NCI-H82 treated with DMSO at 0.1 percent for 48 hours (cell line): ENCODE measurements around the gene ZNF770.

Experiments
- DNase-seq: peaks from one replicate; lab custom pipeline; 2025; ENCODE audit not compliant: unreplicated experiment; lab: John Stamatoyannopoulos, UW

The ZNF770 gene, protein sequence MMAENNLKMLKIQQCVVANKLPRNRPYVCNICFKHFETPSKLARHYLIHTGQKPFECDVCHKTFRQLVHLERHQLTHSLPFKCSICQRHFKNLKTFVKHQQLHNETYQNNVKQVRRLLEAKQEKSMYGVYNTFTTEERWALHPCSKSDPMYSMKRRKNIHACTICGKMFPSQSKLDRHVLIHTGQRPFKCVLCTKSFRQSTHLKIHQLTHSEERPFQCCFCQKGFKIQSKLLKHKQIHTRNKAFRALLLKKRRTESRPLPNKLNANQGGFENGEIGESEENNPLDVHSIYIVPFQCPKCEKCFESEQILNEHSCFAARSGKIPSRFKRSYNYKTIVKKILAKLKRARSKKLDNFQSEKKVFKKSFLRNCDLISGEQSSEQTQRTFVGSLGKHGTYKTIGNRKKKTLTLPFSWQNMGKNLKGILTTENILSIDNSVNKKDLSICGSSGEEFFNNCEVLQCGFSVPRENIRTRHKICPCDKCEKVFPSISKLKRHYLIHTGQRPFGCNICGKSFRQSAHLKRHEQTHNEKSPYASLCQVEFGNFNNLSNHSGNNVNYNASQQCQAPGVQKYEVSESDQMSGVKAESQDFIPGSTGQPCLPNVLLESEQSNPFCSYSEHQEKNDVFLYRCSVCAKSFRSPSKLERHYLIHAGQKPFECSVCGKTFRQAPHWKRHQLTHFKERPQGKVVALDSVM

DNA sequence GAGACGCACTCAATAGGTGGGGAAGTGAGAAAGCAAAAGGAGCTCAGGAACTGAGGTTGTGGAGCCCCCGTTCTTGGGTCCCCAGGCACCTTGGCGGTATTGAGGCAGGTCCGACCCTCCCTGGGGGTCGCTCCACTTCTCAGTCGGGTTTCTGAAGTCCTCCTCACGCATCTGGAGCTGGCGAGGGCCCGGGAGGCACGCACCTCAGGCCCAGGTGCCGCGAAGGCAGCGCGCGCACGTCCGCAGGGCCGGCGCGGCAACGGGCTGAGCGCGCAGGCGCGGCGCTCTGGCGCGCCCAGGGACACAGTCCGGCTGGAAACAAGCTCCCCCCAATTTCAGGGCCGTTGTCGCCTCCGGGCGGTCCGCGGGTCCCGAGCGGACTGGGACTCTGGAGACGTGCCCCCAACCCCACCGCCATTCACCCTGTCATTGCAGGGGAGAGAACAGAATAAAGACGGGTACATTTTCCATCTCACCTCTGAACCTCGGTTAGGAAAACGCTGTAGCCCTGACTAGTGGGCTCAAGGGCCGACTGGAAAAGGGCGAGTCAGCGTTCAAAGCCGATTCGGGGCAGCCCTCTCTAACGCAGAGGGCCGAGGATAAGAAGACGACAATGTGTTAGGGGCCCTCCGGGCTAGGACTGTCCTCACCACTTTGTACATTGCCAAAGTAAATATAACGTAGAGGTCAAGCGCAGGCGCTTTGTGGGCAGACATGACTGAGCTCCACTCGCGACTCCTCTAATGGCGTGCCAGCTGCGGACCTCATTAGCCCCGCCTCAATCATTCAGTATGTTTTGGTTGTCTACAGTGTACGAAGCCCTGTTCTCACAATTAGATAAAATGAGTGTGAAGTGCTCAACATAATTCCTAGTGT lies at the start of gene ZNF770:
Gene ZNF770 (minus strand): TSS at position 261 of the 876 bp plus-strand sequence. CDS start 4,853 bp downstream, outside the sequence.
- peak; percentile 26 for DNase-seq

- DNase-seq: no peak
These were observed 40.3 kb upstream of the ZNF770 start for GRCh38 chr15:35028235-35028984.

DNA sequence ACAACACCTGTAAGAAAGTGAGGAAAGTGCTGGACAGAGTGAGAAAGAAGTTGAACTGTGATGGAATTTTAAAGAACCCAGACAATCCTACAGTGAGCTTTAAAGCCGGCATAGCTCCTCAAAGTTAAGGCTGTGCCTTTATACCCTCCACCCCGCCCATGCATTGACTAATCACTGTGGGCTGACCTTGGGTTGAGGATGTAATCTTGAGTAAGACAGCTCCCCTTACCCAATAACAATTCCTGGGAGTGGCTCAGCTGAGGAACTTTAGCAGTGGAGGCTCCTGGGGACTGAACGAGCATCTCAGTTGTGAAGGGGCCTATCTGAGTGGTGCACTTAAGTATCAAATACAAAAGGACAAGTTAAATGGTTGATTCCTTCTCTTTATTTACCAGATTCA lies 35.7 kb upstream of the ZNF770 start:
- no peak for DNase-seq

DNA sequence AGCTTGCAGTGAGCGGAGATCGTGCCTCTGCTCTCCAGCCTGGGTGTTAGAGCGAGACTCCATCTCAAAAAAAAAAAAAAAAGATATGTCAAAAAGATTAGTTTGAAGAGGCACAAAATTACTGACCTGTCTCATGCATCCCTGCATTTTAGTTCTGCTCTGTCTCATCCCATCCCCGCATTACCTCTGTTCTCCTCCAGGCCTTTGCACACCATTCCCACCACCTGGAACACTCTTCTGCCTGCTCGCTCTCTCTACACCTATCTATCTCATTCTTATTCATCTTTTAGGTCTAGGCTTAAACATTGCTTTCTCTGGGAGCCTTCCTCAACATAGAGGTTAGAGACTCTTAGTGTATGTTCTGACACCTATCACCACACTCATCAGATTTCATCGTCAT lies 32.9 kb upstream of the ZNF770 start:
- DNase-seq: no peak

DNA sequence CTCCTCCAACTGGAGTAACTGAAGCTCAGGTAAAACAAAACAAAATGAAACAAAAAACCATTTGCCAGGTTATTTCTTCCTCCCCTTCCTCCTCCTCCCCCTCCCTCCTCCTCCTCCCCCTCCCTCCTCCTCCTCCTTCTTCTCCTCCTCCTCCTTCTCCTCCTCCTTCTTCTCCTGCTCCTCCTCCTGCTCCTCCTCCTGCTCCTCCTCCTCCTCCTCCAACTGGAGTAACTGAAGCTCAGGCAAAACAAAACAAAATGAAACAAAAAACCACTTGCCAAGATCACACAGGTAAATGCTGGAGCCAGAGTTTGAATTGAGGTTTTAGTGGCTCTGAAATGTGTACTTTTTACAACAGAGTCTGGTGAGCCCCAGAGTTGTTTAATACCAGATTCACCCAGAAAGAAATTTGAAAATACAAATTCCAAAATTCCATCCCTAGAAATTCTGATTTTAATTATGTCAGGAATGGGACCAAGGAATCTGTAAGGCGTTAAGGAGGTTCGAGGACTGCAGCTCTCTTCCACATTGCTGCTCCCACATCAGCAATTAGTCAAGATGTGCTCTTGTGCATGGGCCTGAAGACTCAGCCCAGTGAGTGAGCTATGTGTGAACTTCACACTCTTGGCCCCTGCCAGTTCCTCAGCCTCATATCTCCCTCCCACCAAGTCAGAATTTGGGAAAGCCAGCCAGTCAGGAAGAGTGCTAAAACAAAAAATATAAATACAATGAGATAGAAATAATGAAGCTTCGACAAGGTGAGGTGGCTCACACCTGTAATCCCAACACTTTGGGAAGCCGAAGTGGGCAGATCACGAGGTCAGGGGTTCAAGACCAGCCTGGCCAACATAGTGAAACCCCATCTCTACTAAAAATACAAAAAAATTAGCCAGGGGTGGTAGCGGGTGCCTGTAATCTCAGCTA lies 31.6 kb upstream of the ZNF770 start:
- no peak for DNase-seq

DNA sequence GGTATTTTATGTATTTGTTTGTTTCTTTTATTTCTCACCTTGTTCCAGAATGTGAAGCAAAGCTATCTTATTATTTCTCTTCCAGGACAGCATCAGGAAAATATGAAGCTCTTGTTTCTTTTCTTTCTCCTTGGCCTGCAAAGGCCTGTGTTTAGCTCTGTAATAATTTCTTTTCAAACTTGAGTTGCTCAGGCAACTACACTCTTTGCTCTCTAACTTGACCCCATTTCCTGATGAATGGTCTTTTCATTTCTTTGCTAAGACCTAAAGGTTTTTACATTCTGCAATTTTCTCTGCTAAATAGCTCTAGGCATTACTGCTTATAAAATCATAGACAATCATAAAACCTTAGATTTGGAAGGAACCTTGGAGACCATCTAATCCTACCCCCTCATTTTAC lies 26.2 kb upstream of the ZNF770 start:
- DNase-seq: no peak

GRCh38 chr15:35013370-35013769 lies 25.3 kb upstream of the ZNF770 start:
- no peak for DNase-seq

- DNase-seq: no peak
These were observed 19.3 kb upstream of the ZNF770 start for GRCh38 chr15:35007397-35007796.

- DNase-seq: no peak
These were observed 17.8 kb upstream of the ZNF770 start for GRCh38 chr15:35005933-35006332.

GRCh38 chr15:35003928-35004327 lies 15.8 kb upstream of the ZNF770 start:
- no peak for DNase-seq

DNA sequence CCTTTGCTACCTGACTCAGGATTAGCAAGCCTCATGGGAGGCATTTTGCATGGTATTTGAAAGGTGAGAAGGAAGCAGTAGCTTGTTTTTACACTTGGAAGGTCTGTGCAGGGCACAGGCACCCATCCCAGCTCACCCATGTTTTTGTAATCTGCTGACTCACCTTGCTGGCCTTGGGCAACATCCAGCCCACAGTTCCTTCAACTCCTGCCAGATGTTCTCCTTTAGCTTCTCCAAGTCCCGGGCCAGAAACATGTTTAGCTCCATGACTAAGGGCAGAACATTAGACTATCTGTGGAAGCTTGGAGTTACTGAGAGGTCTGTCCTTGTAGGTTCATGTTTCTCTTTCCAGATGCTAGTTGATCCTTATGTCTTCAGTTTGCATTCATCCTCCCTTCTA lies 12.4 kb upstream of the ZNF770 start:
- no peak for DNase-seq

- DNase-seq: no peak
These were observed 11.8 kb upstream of the ZNF770 start for GRCh38 chr15:34999906-35000305.

GRCh38 chr15:34994925-34995324 lies 6.8 kb upstream of the ZNF770 start:
- no peak for DNase-seq

GRCh38 chr15:34993877-34994276 lies 5.8 kb upstream of the ZNF770 start:
- DNase-seq: no peak

- no peak for DNase-seq
These were observed 5.3 kb upstream of the ZNF770 start for GRCh38 chr15:34993412-34993811.

DNA sequence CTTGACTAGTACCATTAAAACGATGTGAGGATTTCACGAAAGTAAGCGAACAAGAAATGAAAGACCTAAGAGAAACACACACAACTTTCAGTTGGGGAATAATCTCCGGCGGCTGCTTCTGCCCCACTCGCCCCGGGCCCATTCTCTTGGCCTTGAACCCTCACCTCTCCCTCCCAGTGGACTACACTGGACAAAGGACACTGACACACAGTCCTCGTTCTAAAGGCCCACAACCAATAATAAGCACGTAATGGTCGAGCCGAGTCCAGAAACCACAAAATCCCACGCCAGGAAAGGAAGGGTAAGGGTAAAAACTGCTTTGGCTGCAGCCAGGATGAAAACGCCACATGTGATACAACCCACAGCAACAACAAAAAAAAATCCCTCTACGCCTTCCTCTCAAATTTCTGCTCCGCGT lies 469 bp downstream of the ZNF770 start:
- DNase-seq: no peak

DNA sequence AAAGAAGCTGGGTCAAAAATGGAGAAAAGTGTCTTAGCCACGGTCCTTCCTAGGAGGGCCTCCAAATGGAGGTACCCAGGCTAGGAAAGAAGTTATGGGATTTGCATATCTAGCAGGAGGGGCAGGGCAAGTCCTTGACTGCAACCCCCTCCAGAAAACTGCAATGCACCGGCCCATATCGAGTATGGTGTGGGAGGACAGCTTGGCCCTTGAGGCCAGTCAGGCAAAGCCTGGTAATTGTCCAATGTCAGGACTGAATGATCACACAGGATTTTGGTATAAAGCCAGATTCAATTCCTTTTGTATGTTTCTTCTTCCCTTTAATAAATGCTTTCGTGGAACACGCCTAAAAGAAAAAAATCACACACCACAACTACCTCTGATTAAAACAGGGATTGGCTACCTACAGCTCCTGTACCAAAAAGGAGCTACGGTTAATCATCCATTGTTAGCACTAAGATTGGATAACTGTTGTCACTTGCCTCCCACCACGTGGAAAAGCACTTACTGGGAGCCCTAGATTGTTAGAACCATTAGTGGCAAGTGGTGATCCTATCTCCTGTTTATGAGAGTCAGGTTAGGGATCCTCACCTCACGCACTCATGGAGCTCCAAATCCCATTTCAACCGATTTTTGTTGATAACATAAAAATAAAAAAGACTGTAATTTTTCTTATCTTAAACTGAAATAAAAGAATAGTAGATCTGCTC lies 1.2 kb downstream of the ZNF770 start:
- no peak for DNase-seq

DNA sequence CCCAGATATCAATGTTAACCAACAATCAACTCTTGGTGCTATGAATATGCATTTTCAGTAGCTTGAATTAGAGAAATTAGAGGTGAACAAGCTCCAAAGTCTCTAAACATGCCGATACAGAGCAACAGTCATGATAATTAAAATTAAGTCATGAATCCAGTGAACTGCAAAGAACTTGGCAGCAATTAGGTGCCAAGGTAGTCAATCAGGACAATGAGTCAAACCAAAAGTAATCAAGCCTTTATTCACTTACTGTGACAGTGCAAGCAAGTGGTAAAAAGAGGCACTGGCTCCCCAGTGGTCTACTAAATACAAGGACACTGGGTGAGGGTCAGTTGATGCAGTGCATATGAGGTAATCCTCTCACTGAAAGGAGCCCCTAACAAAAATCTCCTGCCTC lies 1.8 kb downstream of the ZNF770 start:
- no peak for DNase-seq
